ENCODE data around the gene E2F1. TPM values are rescaled to one million over a fixed set of nuclear protein-coding genes. Genes with fewer than 3 reads are reported as not detected.
"Not testable (repeated sequence)": the region's sequence is repeated elsewhere in the genome, so short reads cannot be mapped to it uniquely, and the experiment has no call there.

E2F1 gene
- total and polyA plus RNA-seq, 7 donors, result 0.33 to 13.1 (median 1.7) TPM

GRCh38 chr20:33702861-33703260, 16.7 kb upstream of the E2F1 start:
- Histone ChIP-seq H3K4me3 (no peak overlapping the region), H3K36me3 (peaks cover 0 to 19% (median 4%) of the 10 kb centered on the region in 4 donors), H3K27ac (peak overlapping the region in 1 of 4 donors; percentile 12), H3K9me3 (no peaks in the 10 kb centered on the region), H3K4me1 (peaks cover 0 to 10% (median 8%) of the 10 kb centered on the region in 4 donors), H3K27me3 (no peaks in the 10 kb centered on the region)
- TF ChIP-seq EP300 (IDR thresholded peaks at IDR 0.05) (no peak), POLR2AphosphoS5 (IDR thresholded peaks at IDR 0.05) (no peak), CTCF (IDR thresholded peaks at IDR 0.05) (no peak), POLR2A (IDR thresholded peaks at IDR 0.05) (no peak)
- peak; percentile 77 for DNase-seq
- intact Hi-C loops (cut with DNase I), result no loop called here
- WGBS, 2 donors, result 79 to 94% methylated on average over 5 of the region's 5 CpGs

- Histone ChIP-seq H3K27ac (no peak overlapping the region), H3K9me3 (no peaks in the 10 kb centered on the region), H3K27me3 (no peaks in the 10 kb centered on the region), H3K36me3 (peaks cover 0 to 9% (median 0%) of the 10 kb centered on the region in 4 donors), H3K4me1 (peaks cover 0 to 18% (median 17%) of the 10 kb centered on the region in 4 donors), H3K4me3 (no peak overlapping the region)
- 92% methylated on average over 27 of the region's 27 CpGs for WGBS, 2 donors
- TF ChIP-seq POLR2AphosphoS5 (IDR thresholded peaks at IDR 0.05), result no peak
- intact Hi-C loops (cut with DNase I), result no loop called here
- no peak for DNase-seq
These were observed 15.7 kb upstream of the E2F1 start for GRCh38 chr20:33701629-33702450.

- 90 to 97% methylated on average over 45 of the region's 45 CpGs for WGBS, 2 donors
These were observed 14.7 kb upstream of the E2F1 start for GRCh38 chr20:33700696-33701441.

GRCh38 chr20:33698966-33699365, 12.8 kb upstream of the E2F1 start:
- H3K4me3 ChIP-seq; H3K9me3 ChIP-seq; DNase-seq; H3K36me3 ChIP-seq; H3K27ac ChIP-seq; intact Hi-C loops (cut with DNase I); H3K27me3 ChIP-seq: not testable (repeated sequence)
- peaks cover 0 to 35% (median 30%) of the 10 kb centered on the region in 4 donors for H3K4me1 ChIP-seq
- WGBS, 2 donors, result 93 to 96% methylated on average over 19 to 20 of the region's 27 CpGs

More at GRCh38 chr20:33700696-33701441, 14.7 kb upstream of the E2F1 start:
- DNase-seq; H3K9me3 ChIP-seq; H3K4me3 ChIP-seq; H3K27ac ChIP-seq; intact Hi-C loops (cut with DNase I); H3K36me3 ChIP-seq; H3K27me3 ChIP-seq: not testable (repeated sequence)
- H3K4me1 ChIP-seq, result peaks cover 0 to 26% (median 23%) of the 10 kb centered on the region in 4 donors

- Histone ChIP-seq H3K27ac (peak overlapping the region; percentile 18 to 80 (median 62)), H3K9me3 (no peaks in the 10 kb centered on the region), H3K27me3 (no peaks in the 10 kb centered on the region), H3K4me3 (no peak overlapping the region), H3K4me1 (peaks cover 0 to 29% (median 26%) of the 10 kb centered on the region in 4 donors), H3K36me3 (no peaks in the 10 kb centered on the region)
- TF ChIP-seq POLR2AphosphoS5 (IDR thresholded peaks at IDR 0.05) (peak in 2 of 4 donors; percentile 18 to 45), EP300 (IDR thresholded peaks at IDR 0.05) (no peak)
- intact Hi-C loops (cut with DNase I), result no loop called here
- peak; percentile 86 for DNase-seq
- WGBS, 2 donors, result 85 to 90% methylated on average over 8 of the region's 8 CpGs
These were observed 10.9 kb upstream of the E2F1 start for GRCh38 chr20:33697129-33697528.

- TF ChIP-seq POLR2AphosphoS5 (IDR thresholded peaks at IDR 0.05) (no peak), CTCF (IDR thresholded peaks at IDR 0.05) (no peak), POLR2A (IDR thresholded peaks at IDR 0.05) (no peak), EP300 (IDR thresholded peaks at IDR 0.05) (no peak)
- no peak for DNase-seq
- 76 to 88% methylated on average over 4 of the region's 4 CpGs for WGBS, 2 donors
- Histone ChIP-seq H3K4me1 (peaks cover 0 to 29% (median 26%) of the 10 kb centered on the region in 4 donors), H3K9me3 (no peaks in the 10 kb centered on the region), H3K4me3 (no peak overlapping the region), H3K27ac (peak overlapping the region in 3 of 4 donors; percentile 61 to 80 (median 62)), H3K36me3 (no peaks in the 10 kb centered on the region), H3K27me3 (no peaks in the 10 kb centered on the region)
- intact Hi-C loops (cut with DNase I), result no loop called here
These were observed 10.3 kb upstream of the E2F1 start for GRCh38 chr20:33696448-33696847.
